OCI-LY7 (cell line): ENCODE results near the gene MIPEP. TPM values are rescaled to one million over a fixed set of nuclear protein-coding genes. Genes with fewer than 3 reads are reported as not detected.

Source experiments
- BruUV-seq: library from RNA; stranded (reverse); fragments of 400-500 nt; replicated peaks from 2 replicates; lab custom pipeline; 2021; lab: Mats Ljungman, UMichigan
- CTCF ChIA-PET: fragments of 300-600 bp; sonication (Branson Sonifier 250); formaldehyde crosslinking; loops from one replicate; lab custom pipeline; 2022; ENCODE audit warnings: antibody characterized with exemption; ENCODE audit not compliant: unreplicated experiment; lab: Charles Lee
- POLR2A ChIA-PET: fragments of 300-600 bp; sonication (Branson Sonifier 250); formaldehyde crosslinking; loops from one replicate; lab custom pipeline; 2022; ENCODE audit warnings: antibody characterized with exemption; lab: Charles Lee
- DNase-seq: peaks from one replicate; pipeline ENCODE4 v3.0.0-alpha.2; 2015; ENCODE audit warnings: low spot score
- H2AFZ ChIP-seq: fragments of 200-600 bp; sonication (generic), shearing (Covaris generic); 2 replicates; pipeline ENCODE4 v1.6.1; 2014; ENCODE audit warnings: mild to moderate bottlenecking, antibody characterized with exemption, low read length, moderate library complexity
- H3K27ac ChIP-seq: fragments of 200-600 bp; sonication (generic); 2 replicates; pipeline ENCODE4 v1.5.1; 2014; ENCODE audit warnings: mixed run types, low read depth, mild to moderate bottlenecking, moderate library complexity, low read length, inconsistent platforms; ENCODE audit not compliant: poor library complexity, severe bottlenecking
- H3K36me3 ChIP-seq: fragments of 200-600 bp; sonication (generic); 2 replicates; pipeline ENCODE4 v1.6.1; 2014; ENCODE audit warnings: mild to moderate bottlenecking, antibody characterized with exemption, low read length, moderate library complexity, mixed read lengths; ENCODE audit not compliant: insufficient read depth
- H3K4me1 ChIP-seq: fragments of 200-600 bp; sonication (generic); 2 replicates; pipeline ENCODE4 v1.5.1; 2014; ENCODE audit warnings: mild to moderate bottlenecking, low read length; ENCODE audit not compliant: insufficient read depth, poor library complexity, severe bottlenecking
- H3K4me2 ChIP-seq: fragments of 200-600 bp; sonication (generic); 2 replicates; pipeline ENCODE4 v1.6.1; 2014; ENCODE audit warnings: mild to moderate bottlenecking, low read length
- H3K4me3 ChIP-seq: fragments of 200-600 bp; sonication (generic); 2 replicates; pipeline ENCODE4 v1.5.1; 2014; ENCODE audit warnings: mild to moderate bottlenecking, low read depth, low read length; ENCODE audit not compliant: poor library complexity, severe bottlenecking
- H3K79me2 ChIP-seq: fragments of 200-600 bp; sonication (generic); 2 replicates; pipeline ENCODE4 v1.6.1; 2016; ENCODE audit warnings: low read depth, mild to moderate bottlenecking, low read length, moderate library complexity, mixed read lengths; ENCODE audit not compliant: insufficient read depth
- H3K9me2 ChIP-seq: fragments of 200-600 bp; sonication (generic); 2 replicates; pipeline ENCODE4 v1.6.1; 2016; ENCODE audit warnings: mild to moderate bottlenecking, low read length, mixed read lengths; ENCODE audit not compliant: insufficient read depth
- H3K9me3 ChIP-seq: fragments of 200-600 bp; sonication (generic); 2 replicates; pipeline ENCODE4 v1.6.1; 2014; ENCODE audit warnings: mild to moderate bottlenecking, mixed run types, low read length, mixed read lengths
- H4K20me1 ChIP-seq: fragments of 200-600 bp; sonication (generic); 2 replicates; pipeline ENCODE4 v1.6.1; 2014; ENCODE audit warnings: mild to moderate bottlenecking, antibody characterized with exemption, low read length, moderate library complexity, mixed read lengths; ENCODE audit not compliant: insufficient read depth
- EZH2phosphoT487 ChIP-seq: fragments of 200-600 bp; sonication (generic); IDR thresholded peaks from 2 replicates; pipeline ENCODE4 v1.6.1; 2018; ENCODE audit warnings: low read depth, borderline replicate concordance, mild to moderate bottlenecking, mixed run types, antibody characterized with exemption, low read length, moderate library complexity, mixed read lengths
- intact Hi-C: fragments of 100-400 bp; cut with micrococcal nuclease; formaldehyde crosslinking; loops from one replicate; pipeline ENCODE4 v1.10.0; 2022; ENCODE audit not compliant: unreplicated experiment
- total RNA-seq, 2 experiments: library from RNA; depleted of rRNA in 1 of 2; stranded (reverse); fragments of >200 nt in 1 of 2; shearing (Covaris generic) in 1 of 2; gene quantifications; 2 replicates each; pipeline ENCODE4 v1.2.3, GENCODE V29; 2014 to 2022
- TF ChIP-seq, protein P1 (sequence below): fragments of 200-600 bp; sonication (generic); conservative IDR thresholded peaks from 2 replicates; pipeline ENCODE4 v1.5.1; 2014; ENCODE audit warnings: mild to moderate bottlenecking, antibody characterized with exemption, low read length, moderate library complexity, mixed read lengths

MIPEP gene
- total RNA-seq, 2 experiments from 2014 or later, result 13.5 to 15.7 TPM

DNA sequence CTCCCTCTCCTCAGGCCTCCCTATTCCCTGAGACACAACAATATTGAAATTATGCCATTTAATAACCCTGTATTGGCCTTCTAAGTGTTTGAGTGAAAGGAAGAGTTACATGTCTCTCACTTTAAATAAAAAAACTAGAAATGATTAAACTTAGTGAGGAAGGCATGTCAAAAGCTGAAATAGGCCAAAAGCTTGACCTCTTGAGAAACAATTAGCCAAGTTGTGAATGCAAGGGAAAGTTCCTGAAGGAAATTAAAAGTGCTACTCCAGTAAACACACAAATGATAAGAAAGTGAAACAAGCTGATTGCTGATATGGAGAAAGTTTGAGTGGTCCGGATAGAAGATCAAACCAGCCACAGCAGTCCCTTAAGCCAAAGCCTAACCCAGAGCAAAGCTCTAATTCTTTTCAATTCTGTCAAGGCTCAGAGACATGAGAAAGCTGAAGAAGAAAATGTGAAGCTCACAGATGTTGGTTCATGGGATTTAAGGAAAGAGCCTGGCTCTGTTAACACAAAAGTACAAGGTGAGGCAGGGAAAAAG, 191.4 kb downstream of the MIPEP start:
- Histone ChIP-seq H3K4me1 (no peaks in the 10 kb centered on the region), H3K27ac (no peak overlapping the region), H4K20me1 (no peaks in the 10 kb centered on the region), H2AFZ (no peak overlapping the region), H3K9me3 (no peaks in the 10 kb centered on the region), H3K9me2 (no peaks in the 10 kb centered on the region), H3K4me3 (no peak overlapping the region), H3K4me2 (no peak overlapping the region), H3K79me2 (no peaks in the 10 kb centered on the region), H3K36me3 (no peaks in the 10 kb centered on the region)
- TF ChIP-seq, protein P1, sequence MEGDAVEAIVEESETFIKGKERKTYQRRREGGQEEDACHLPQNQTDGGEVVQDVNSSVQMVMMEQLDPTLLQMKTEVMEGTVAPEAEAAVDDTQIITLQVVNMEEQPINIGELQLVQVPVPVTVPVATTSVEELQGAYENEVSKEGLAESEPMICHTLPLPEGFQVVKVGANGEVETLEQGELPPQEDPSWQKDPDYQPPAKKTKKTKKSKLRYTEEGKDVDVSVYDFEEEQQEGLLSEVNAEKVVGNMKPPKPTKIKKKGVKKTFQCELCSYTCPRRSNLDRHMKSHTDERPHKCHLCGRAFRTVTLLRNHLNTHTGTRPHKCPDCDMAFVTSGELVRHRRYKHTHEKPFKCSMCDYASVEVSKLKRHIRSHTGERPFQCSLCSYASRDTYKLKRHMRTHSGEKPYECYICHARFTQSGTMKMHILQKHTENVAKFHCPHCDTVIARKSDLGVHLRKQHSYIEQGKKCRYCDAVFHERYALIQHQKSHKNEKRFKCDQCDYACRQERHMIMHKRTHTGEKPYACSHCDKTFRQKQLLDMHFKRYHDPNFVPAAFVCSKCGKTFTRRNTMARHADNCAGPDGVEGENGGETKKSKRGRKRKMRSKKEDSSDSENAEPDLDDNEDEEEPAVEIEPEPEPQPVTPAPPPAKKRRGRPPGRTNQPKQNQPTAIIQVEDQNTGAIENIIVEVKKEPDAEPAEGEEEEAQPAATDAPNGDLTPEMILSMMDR, result no peak
- TF ChIP-seq EZH2phosphoT487, result no peak
- CTCF ChIA-PET, result no interaction called here
- POLR2A ChIA-PET, result interaction anchor here (0.7 to 1.2 kb wide), 4 partner anchors 10 to 1942 kb away, joined by 3 to 6 read pairs (median 4); no protein-coding TSS in a partner anchor
- intact Hi-C loops, result no loop called here
- no TSS peak for BruUV-seq
- DNase-seq, result no peak

DNA sequence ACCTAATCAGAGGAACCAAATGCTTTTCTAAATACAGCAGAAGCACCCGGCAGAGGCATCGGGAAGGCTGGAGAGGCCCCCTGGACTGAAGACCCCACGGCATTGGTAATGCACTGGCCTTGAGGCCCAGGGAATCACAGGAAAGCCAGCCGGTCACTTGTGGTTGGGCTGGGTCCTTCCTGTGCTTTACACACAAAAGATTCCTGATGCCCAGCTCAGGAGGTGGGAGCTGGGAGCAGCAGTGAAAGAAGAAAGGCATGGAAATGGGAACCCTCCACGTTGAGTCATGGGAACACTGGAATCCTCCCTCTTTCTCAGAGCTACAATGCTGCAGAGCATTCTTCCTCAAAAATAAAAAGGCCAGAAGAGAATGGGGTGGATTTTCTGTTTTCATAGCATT, 192.6 kb downstream of the MIPEP start:
- intact Hi-C loops, result no loop called here
- Histone ChIP-seq H3K79me2 (no peaks in the 10 kb centered on the region), H3K4me1 (no peaks in the 10 kb centered on the region), H3K36me3 (no peaks in the 10 kb centered on the region), H3K9me3 (no peaks in the 10 kb centered on the region), H4K20me1 (no peaks in the 10 kb centered on the region), H3K9me2 (no peaks in the 10 kb centered on the region), H2AFZ (no peak overlapping the region), H3K4me2 (no peak overlapping the region), H3K4me3 (no peak overlapping the region), H3K27ac (no peak overlapping the region)
- no peak for TF ChIP-seq EZH2phosphoT487
- TF ChIP-seq, protein P1, result no peak
- BruUV-seq, result no TSS peak
- CTCF ChIA-PET, result no interaction called here
- POLR2A ChIA-PET, result no interaction called here
- DNase-seq, result no peak

DNA sequence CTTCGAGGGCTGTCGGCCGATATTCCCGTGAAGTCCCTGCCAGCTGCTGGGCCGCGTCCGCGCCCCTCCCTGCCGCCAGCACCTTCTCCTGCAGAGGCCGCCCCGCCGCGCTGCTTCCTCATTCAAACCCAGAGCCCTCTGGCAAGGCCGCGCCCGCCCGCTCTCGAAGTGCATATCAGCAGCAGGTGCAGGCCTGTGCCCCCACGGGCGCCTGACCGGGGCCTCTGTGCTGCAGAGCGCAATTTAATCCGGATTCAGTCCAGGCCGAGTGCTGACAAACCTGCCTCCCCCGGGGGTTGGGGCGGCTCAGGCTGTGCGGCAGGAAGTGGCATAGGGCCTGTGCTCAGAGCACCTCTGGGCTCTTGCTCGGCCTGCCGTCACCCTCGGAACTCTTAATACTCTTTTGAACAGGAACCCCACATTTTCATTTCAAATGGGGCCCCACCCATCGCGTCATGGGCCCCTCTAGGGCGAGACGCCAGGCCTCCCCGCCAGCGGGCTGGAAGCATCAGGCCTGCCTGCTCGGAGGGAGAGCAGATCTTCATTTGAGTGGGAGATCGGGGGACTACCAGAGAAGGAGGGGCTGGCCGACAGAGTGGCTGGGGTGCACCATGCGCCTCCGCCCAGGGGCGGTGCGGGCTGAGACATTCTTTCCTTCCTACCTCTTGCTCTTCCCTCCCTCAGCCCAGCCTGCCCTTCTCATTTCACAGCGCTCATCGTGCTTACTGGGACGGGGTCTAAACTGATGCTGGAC, 193.3 kb downstream of the MIPEP start:
- Histone ChIP-seq H3K9me2 (no peaks in the 10 kb centered on the region), H3K4me3 (no peak overlapping the region), H3K9me3 (no peaks in the 10 kb centered on the region), H3K4me1 (no peaks in the 10 kb centered on the region), H3K79me2 (no peaks in the 10 kb centered on the region), H3K27ac (no peak overlapping the region), H4K20me1 (no peaks in the 10 kb centered on the region), H3K4me2 (no peak overlapping the region), H3K36me3 (no peaks in the 10 kb centered on the region), H2AFZ (no peak overlapping the region)
- intact Hi-C loops, result no loop called here
- CTCF ChIA-PET, result no interaction called here
- POLR2A ChIA-PET, result no interaction called here
- DNase-seq, result peak; percentile 8
- TF ChIP-seq, protein P1, result no peak
- no peak for TF ChIP-seq EZH2phosphoT487
- no TSS peak for BruUV-seq
